HEK293 (cell line): ENCODE results near the gene ESM1.
"Not testable (repeated sequence)": the region's sequence is repeated elsewhere in the genome, so short reads cannot be mapped to it uniquely, and the experiment has no call there.

Experiments used
- CTCF ChIA-PET: fragments of 350-600 bp; formaldehyde crosslinking; extraction: SDS; loops from one replicate; lab custom pipeline; 2021; ENCODE audit warnings: antibody characterized with exemption; lab: Yijun Ruan, JAX
- POLR2A ChIA-PET: fragments of 300-600 bp; formaldehyde crosslinking; extraction: SDS; loops from one replicate; lab custom pipeline; 2020; ENCODE audit warnings: antibody characterized with exemption, inconsistent platforms; lab: Yijun Ruan, JAX
- H3K27ac ChIP-seq: fragments of 200-500 bp; sonication (Bioruptor generic); 2 replicates; pipeline ENCODE4 v1.5.1; 2014; ENCODE audit warnings: low read depth, low read length, control low read depth, inconsistent platforms; ENCODE audit errors: extremely low read depth
- H3K36me3 ChIP-seq, 2 experiments: fragments of 200-500 bp in 1 of 2; sonication (Bioruptor generic) in 1 of 2; 1 replicate in 1 of 2; 2 replicates in 1 of 2; pipeline ENCODE4 v1.5.1; 2014 to 2017; ENCODE audit warnings: inconsistent platforms in 2 of 2, low read length in 2 of 2; ENCODE audit not compliant: control insufficient read depth in 2 of 2, insufficient read depth in 1 of 2
- H3K4me1 ChIP-seq: fragments of 200-500 bp; sonication (Bioruptor generic); 2 replicates; pipeline ENCODE4 v1.5.1; 2014; ENCODE audit warnings: mild to moderate bottlenecking, low read length, inconsistent platforms; ENCODE audit not compliant: control insufficient read depth, insufficient read depth
- H3K4me3 ChIP-seq: 2 replicates; pipeline ENCODE4 v1.5.1; 2011; ENCODE audit warnings: low read depth, mild to moderate bottlenecking, control low read depth, low read length, moderate library complexity
- H3K9me3 ChIP-seq: fragments of 200-500 bp; sonication (Bioruptor generic); 2 replicates; pipeline ENCODE4 v1.5.1; 2014; ENCODE audit warnings: low read depth, low read length, inconsistent platforms; ENCODE audit not compliant: control insufficient read depth, insufficient read depth
- GLI2 ChIP-seq: fragments of 450-650 bp; formaldehyde crosslinking; IDR thresholded peaks from 2 replicates; pipeline ENCODE4; 2017; ENCODE audit warnings: missing biosample characterization, missing genetic modification characterization, low read depth, borderline replicate concordance
- KLF7 ChIP-seq: fragments of 450-650 bp; formaldehyde crosslinking; IDR thresholded peaks from 2 replicates; pipeline ENCODE4 v1.5.1; 2016; ENCODE audit warnings: missing biosample characterization, missing genetic modification characterization, borderline replicate concordance
- KLF8 ChIP-seq: fragments of 450-650 bp; formaldehyde crosslinking; IDR thresholded peaks from 2 replicates; pipeline ENCODE4 v1.5.1; 2016; ENCODE audit warnings: missing biosample characterization, missing genetic modification characterization
- KLF9 ChIP-seq: fragments of 450-650 bp; formaldehyde crosslinking; IDR thresholded peaks from 2 replicates; pipeline ENCODE4 v1.5.1; 2016; ENCODE audit warnings: missing biosample characterization, missing genetic modification characterization, low read depth
- PRDM1 ChIP-seq: fragments of 450-650 bp; formaldehyde crosslinking; IDR thresholded peaks from 2 replicates; pipeline ENCODE4; 2016; ENCODE audit warnings: missing biosample characterization, missing genetic modification characterization
- REST ChIP-seq: fragments of 450-650 bp; formaldehyde crosslinking; IDR thresholded peaks from 2 replicates; pipeline ENCODE4 v1.5.1; 2016; ENCODE audit warnings: missing biosample characterization, missing genetic modification characterization
- SP3 ChIP-seq: fragments of 450-650 bp; formaldehyde crosslinking; IDR thresholded peaks from 2 replicates; pipeline ENCODE4 v1.5.1; 2016; ENCODE audit warnings: missing biosample characterization, missing genetic modification characterization
- SP7 ChIP-seq: fragments of 450-650 bp; formaldehyde crosslinking; IDR thresholded peaks from 2 replicates; pipeline ENCODE4 v1.5.1; 2016; ENCODE audit warnings: missing biosample characterization, missing genetic modification characterization
- WT1 ChIP-seq: fragments of 450-650 bp; formaldehyde crosslinking; IDR thresholded peaks from 2 replicates; pipeline ENCODE4 v1.5.1; 2016; ENCODE audit warnings: missing biosample characterization, missing genetic modification characterization
- ZNF10 ChIP-seq: fragments of 450-650 bp; formaldehyde crosslinking; IDR thresholded peaks from 2 replicates; pipeline ENCODE4 v1.5.1; 2017; ENCODE audit warnings: missing biosample characterization, missing genetic modification characterization
- ZNF132 ChIP-seq: fragments of 450-650 bp; formaldehyde crosslinking; IDR thresholded peaks from 2 replicates; pipeline ENCODE4 v1.5.1; 2017; ENCODE audit warnings: missing biosample characterization, missing genetic modification characterization, borderline replicate concordance
- ZNF138 ChIP-seq: fragments of 450-650 bp; formaldehyde crosslinking; IDR thresholded peaks from 2 replicates; pipeline ENCODE4 v1.5.1; 2016; ENCODE audit warnings: missing biosample characterization, missing genetic modification characterization, borderline replicate concordance
- ZNF146 ChIP-seq: fragments of 450-650 bp; formaldehyde crosslinking; IDR thresholded peaks from 2 replicates; pipeline ENCODE4 v1.5.1; 2016; ENCODE audit warnings: missing biosample characterization, missing genetic modification characterization
- ZNF248 ChIP-seq: fragments of 450-650 bp; formaldehyde crosslinking; IDR thresholded peaks from 2 replicates; pipeline ENCODE4 v1.5.1; 2017; ENCODE audit warnings: missing biosample characterization, missing genetic modification characterization
- ZNF335 ChIP-seq: fragments of 450-650 bp; formaldehyde crosslinking; conservative IDR thresholded peaks from 2 replicates; pipeline ENCODE4 v1.5.1; 2016; ENCODE audit warnings: missing biosample characterization, missing genetic modification characterization
- ZNF544 ChIP-seq: fragments of 450-650 bp; formaldehyde crosslinking; IDR thresholded peaks from 2 replicates; pipeline ENCODE4 v1.5.0; 2017; ENCODE audit warnings: missing biosample characterization, missing genetic modification characterization
- ZNF549 ChIP-seq: fragments of 450-650 bp; IDR thresholded peaks from 2 replicates; pipeline ENCODE4 v1.5.1; 2018; ENCODE audit warnings: missing biosample characterization, missing genetic modification characterization, mild to moderate bottlenecking, inconsistent platforms, moderate library complexity
- ZNF561 ChIP-seq: fragments of 450-650 bp; IDR thresholded peaks from 2 replicates; pipeline ENCODE4 v1.5.1; 2018; ENCODE audit warnings: missing biosample characterization, missing genetic modification characterization, borderline replicate concordance
- ZNF600 ChIP-seq: fragments of 450-650 bp; formaldehyde crosslinking; IDR thresholded peaks from 2 replicates; pipeline ENCODE4 v1.5.1; 2016; ENCODE audit warnings: missing biosample characterization, missing genetic modification characterization
- ZNF626 ChIP-seq: fragments of 450-650 bp; sonication (Bioruptor Pico); formaldehyde crosslinking; IDR thresholded peaks from 2 replicates; pipeline ENCODE4 v1.5.1; 2018; ENCODE audit warnings: missing biosample characterization, missing genetic modification characterization, inconsistent platforms
- ZNF654 ChIP-seq: fragments of 450-650 bp; formaldehyde crosslinking; IDR thresholded peaks from 2 replicates; pipeline ENCODE4 v1.5.1; 2016; ENCODE audit warnings: low read depth, missing biosample characterization, missing genetic modification characterization
- ZNF677 ChIP-seq: fragments of 450-650 bp; IDR thresholded peaks from 2 replicates; pipeline ENCODE4 v1.5.0; 2018; ENCODE audit warnings: missing biosample characterization, mild to moderate bottlenecking, missing genetic modification characterization, moderate library complexity
- ZNF692 ChIP-seq: fragments of 450-650 bp; formaldehyde crosslinking; IDR thresholded peaks from 2 replicates; pipeline ENCODE4 v1.5.1; 2016; ENCODE audit warnings: missing biosample characterization, missing genetic modification characterization
- ZNF701 ChIP-seq: fragments of 450-650 bp; formaldehyde crosslinking; IDR thresholded peaks from 2 replicates; pipeline ENCODE4 v1.5.1; 2016; ENCODE audit warnings: missing biosample characterization, missing genetic modification characterization
- ZNF792 ChIP-seq: fragments of 450-650 bp; formaldehyde crosslinking; IDR thresholded peaks from 2 replicates; pipeline ENCODE4 v1.5.1; 2016; ENCODE audit warnings: missing biosample characterization, missing genetic modification characterization
- ZSCAN4 ChIP-seq: fragments of 450-650 bp; formaldehyde crosslinking; IDR thresholded peaks from 2 replicates; pipeline ENCODE4 v1.5.1; 2017; ENCODE audit warnings: missing biosample characterization, missing genetic modification characterization

Gene ESM1

GRCh38 chr5:55021821-55022220 lies 36.4 kb upstream of the ESM1 start:
- H3K36me3 ChIP-seq = no peaks in the 10 kb centered on the region
- no peak overlapping the region for H3K27ac ChIP-seq
- no peaks in the 10 kb centered on the region for H3K4me1 ChIP-seq
- CTCF ChIA-PET = interaction anchor here (0.7 kb wide), 1 partner anchor 9 kb away, joined by 3 read pairs; no protein-coding TSS in a partner anchor
- H3K4me3 ChIP-seq = no peak overlapping the region
- no peaks in the 10 kb centered on the region for H3K9me3 ChIP-seq
- POLR2A ChIA-PET = no interaction called here
- TF ChIP-seq ZNF138 (no peak), ZNF792 (no peak), ZNF549 (tag by site-specific recombination) (no peak), ZNF692 (tag by site-specific recombination) (no peak), ZNF335 (tag by site-specific recombination) (no peak)

GRCh38 chr5:55021410-55021809 lies 36.0 kb upstream of the ESM1 start:
- CTCF ChIA-PET = no interaction called here
- Histone ChIP-seq H3K4me1 (no peaks in the 10 kb centered on the region), H3K27ac (no peak overlapping the region), H3K36me3 (no peaks in the 10 kb centered on the region), H3K4me3 (no peak overlapping the region), H3K9me3 (no peaks in the 10 kb centered on the region)
- POLR2A ChIA-PET = no interaction called here
- TF ChIP-seq ZNF248 (tag by site-specific recombination) = no peak
- TF ChIP-seq ZNF677 (tag by site-specific recombination) = 0 out of 2 replicates have a peak, but pooled peaks have one; percentile 32
- no peak for TF ChIP-seq ZNF561 (tag by site-specific recombination)
- TF ChIP-seq ZSCAN4 (tag by site-specific recombination) = no peak
- TF ChIP-seq PRDM1 (tag by site-specific recombination) = no peak
- TF ChIP-seq KLF9 (tag by site-specific recombination) = no peak
- TF ChIP-seq ZNF600 (tag by site-specific recombination) = no peak
- no peak for TF ChIP-seq GLI2 (tag by site-specific recombination)
- TF ChIP-seq ZNF626 (tag by site-specific recombination) = no peak

GRCh38 chr5:55010149-55010548 lies 24.8 kb upstream of the ESM1 start:
- CTCF ChIA-PET, H3K9me3 ChIP-seq, H3K4me1 ChIP-seq, H3K4me3 ChIP-seq, H3K36me3 ChIP-seq, POLR2A ChIA-PET, H3K27ac ChIP-seq: not testable (repeated sequence)

GRCh38 chr5:55004729-55005128 lies 19.3 kb upstream of the ESM1 start:
- Histone ChIP-seq H3K36me3 (no peaks in the 10 kb centered on the region), H3K27ac (no peak overlapping the region), H3K9me3 (no peaks in the 10 kb centered on the region), H3K4me3 (no peak overlapping the region), H3K4me1 (no peaks in the 10 kb centered on the region)
- CTCF ChIA-PET = no interaction called here
- POLR2A ChIA-PET = no interaction called here
- TF ChIP-seq ZNF544 (no peak), ZNF146 (tag by site-specific recombination) (no peak), KLF7 (tag by site-specific recombination) (no peak), SP3 (tag by site-specific recombination) (no peak), KLF8 (tag by site-specific recombination) (no peak), ZNF701 (tag by site-specific recombination) (no peak), SP7 (tag by site-specific recombination) (no peak), ZNF10 (no peak), WT1 (no peak), ZNF654 (tag by site-specific recombination) (no peak), REST (no peak), ZNF132 (tag by site-specific recombination) (no peak)
